Measurements from ENCODE around the gene DPY19L3. TPM values are rescaled to one million over a fixed set of nuclear protein-coding genes. Genes with fewer than 3 reads are reported as not detected.

The DPY19L3 gene
- total RNA-seq, 5 donors from 2014 or later (not counting 1 experiment from before 2014, with no cell fraction given), result 11.1 to 17.4 (median 15.5) TPM

DNA sequence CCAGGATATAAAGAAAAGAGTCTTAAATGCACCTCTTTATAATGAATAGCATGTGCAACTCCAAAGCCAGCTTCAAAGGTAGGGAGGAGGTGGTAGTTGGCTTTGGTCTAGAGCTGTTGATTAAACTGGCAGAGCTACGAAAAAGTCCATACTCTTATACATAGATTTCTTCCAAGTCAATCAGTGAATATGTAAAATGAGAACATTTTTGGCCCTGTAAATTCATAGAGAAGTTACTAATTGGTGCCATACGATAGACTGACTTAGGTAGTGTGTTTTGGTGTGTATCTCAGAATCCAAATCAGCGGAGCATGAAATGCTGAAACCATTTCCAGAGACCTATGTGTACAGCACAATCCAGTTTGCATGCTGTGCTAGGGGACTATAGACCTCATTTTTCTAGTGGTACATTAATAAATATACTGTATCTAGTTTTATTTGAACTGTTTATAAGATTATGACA, 17.1 kb upstream of the DPY19L3 start:
- no peak for ATAC-seq (replicated peaks in 1 of 4)
- H3K4me3 Mint-ChIP-seq, result no peak overlapping the region
- H3K4me1 ChIP-seq (ENCODE audit: control insufficient read depth in 1 of 2, extremely low read depth in 1 of 2, insufficient read depth in 2 of 2, low read length in 2 of 2), result no peaks in the 10 kb centered on the region
- CTCF ChIA-PET, result no interaction called here
- no peak for DNase-seq
- no peak overlapping the region for H3K4me3 ChIP-seq (ENCODE audit: control insufficient read depth in 1 of 2, extremely low read depth in 1 of 2, low read length in 1 of 2)
- POLR2A ChIA-PET, result no interaction called here
- H3K4me1 Mint-ChIP-seq, result peaks cover 0 to 7% (median 0%) of the 10 kb centered on the region in 3 donors
- H3K27ac ChIP-seq (ENCODE audit: low read length), result no peak overlapping the region
- no CpG with 5 or more reads among the region's 3 CpGs for WGBS (ENCODE audit: insufficient coverage)
- H3K27me3 ChIP-seq (replicated peaks in 1 of 2; ENCODE audit: control insufficient read depth in 2 of 2, extremely low read depth in 1 of 2, insufficient read depth in 2 of 2, low read length in 1 of 2), result no peaks in the 10 kb centered on the region
- H3K27ac Mint-ChIP-seq, result no peak overlapping the region
- peaks cover 12% of the 10 kb centered on the region for H3K36me3 Mint-ChIP-seq
- no peaks in the 10 kb centered on the region for H3K27me3 Mint-ChIP-seq
- H3K9me3 Mint-ChIP-seq, result no peaks in the 10 kb centered on the region
- H3K9me3 ChIP-seq, result no peaks in the 10 kb centered on the region
- H3K36me3 ChIP-seq (ENCODE audit: control insufficient read depth in 2 of 2, extremely low read depth in 1 of 2, insufficient read depth in 1 of 2, low read length in 1 of 2), result peaks cover 0 to 8% of the 10 kb centered on the region in 2 donors

DNA sequence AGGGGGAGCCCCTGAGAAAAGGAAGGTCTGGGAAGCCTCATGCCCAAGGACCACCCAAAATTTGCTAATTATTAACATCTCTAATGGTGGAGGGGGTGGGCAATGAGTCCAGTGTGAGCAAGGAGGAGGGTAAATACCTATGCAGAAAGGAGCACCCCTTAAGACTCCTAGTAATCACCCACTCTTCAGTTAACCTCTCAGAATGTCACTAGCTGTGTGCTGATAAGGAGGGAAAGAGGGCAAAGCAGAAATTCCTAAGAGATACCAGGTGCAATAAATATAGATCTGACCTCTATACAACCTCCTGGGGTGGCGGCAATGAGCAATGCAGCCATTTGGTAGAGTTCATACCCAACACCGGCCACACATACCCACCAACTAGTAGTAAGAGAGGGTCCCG, 12.7 kb upstream of the DPY19L3 start:
- CTCF ChIA-PET, result no interaction called here

DNA sequence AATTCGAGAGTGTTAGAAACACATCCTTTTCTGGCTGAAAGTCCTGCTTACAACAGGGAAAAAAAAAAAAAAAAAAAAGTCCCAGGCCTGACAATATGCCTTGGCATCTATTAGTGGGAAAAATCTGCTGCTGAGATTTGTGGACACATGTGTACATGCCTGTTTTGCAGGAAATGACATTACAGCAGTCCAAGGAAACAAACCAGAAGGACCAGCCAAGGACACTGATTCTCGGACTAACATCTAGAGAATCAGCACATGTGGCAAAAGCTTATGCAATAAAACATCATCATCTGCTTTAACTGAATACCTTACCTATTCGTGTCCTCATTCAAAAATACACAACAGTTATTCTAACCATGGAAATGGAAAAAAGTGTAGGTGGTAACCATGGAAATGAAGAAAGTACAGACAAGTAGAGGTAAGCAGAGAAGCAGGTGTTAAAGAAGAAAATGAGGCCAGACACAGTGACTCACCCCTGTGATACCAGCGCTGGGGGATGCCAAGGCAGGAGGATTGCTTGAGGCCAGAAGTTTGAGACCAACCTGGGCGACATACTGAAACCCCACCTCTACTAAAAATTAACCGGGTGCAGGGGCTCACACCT, 9.4 kb upstream of the DPY19L3 start:
- no peaks in the 10 kb centered on the region for H3K27me3 ChIP-seq (replicated peaks in 1 of 2; ENCODE audit: control insufficient read depth in 2 of 2, extremely low read depth in 1 of 2, insufficient read depth in 2 of 2, low read length in 1 of 2)
- POLR2A ChIA-PET, result no interaction called here
- no peaks in the 10 kb centered on the region for H3K36me3 ChIP-seq (ENCODE audit: control insufficient read depth in 2 of 2, extremely low read depth in 1 of 2, insufficient read depth in 1 of 2, low read length in 1 of 2)
- Mint-ChIP-seq H3K27me3 (no peaks in the 10 kb centered on the region), H3K36me3 (peaks cover 5% of the 10 kb centered on the region), H3K27ac (no peak overlapping the region), H3K4me3 (no peak overlapping the region), H3K4me1 (peaks cover 0 to 7% (median 0%) of the 10 kb centered on the region in 3 donors), H3K9me3 (no peaks in the 10 kb centered on the region)
- no peak overlapping the region for H3K27ac ChIP-seq (ENCODE audit: low read length)
- ATAC-seq (replicated peaks in 1 of 4) (no peak), DNase-seq (no peak)
- H3K4me1 ChIP-seq (ENCODE audit: control insufficient read depth in 1 of 2, extremely low read depth in 1 of 2, insufficient read depth in 2 of 2, low read length in 2 of 2), result no peaks in the 10 kb centered on the region
- whole genome bisulfite sequencing (ENCODE audit: insufficient coverage), result no CpG with 5 or more reads among the region's 6 CpGs
- no peak overlapping the region for H3K4me3 ChIP-seq (ENCODE audit: control insufficient read depth in 1 of 2, extremely low read depth in 1 of 2, low read length in 1 of 2)
- CTCF ChIA-PET, result no interaction called here
- H3K9me3 ChIP-seq, result no peaks in the 10 kb centered on the region

More for the DNA sequence above, 12.7 kb upstream of the DPY19L3 start:
- H3K4me3 Mint-ChIP-seq, result no peak overlapping the region
- no peaks in the 10 kb centered on the region for H3K27me3 Mint-ChIP-seq
- H3K27ac Mint-ChIP-seq, result no peak overlapping the region
- H3K4me1 Mint-ChIP-seq, result peaks cover 0 to 7% (median 0%) of the 10 kb centered on the region in 3 donors
- no peaks in the 10 kb centered on the region for H3K9me3 ChIP-seq
- no peaks in the 10 kb centered on the region for H3K36me3 ChIP-seq (ENCODE audit: control insufficient read depth in 2 of 2, extremely low read depth in 1 of 2, insufficient read depth in 1 of 2, low read length in 1 of 2)
- no peak overlapping the region for H3K4me3 ChIP-seq (ENCODE audit: control insufficient read depth in 1 of 2, extremely low read depth in 1 of 2, low read length in 1 of 2)
- POLR2A ChIA-PET, result no interaction called here
- no peaks in the 10 kb centered on the region for H3K4me1 ChIP-seq (ENCODE audit: control insufficient read depth in 1 of 2, extremely low read depth in 1 of 2, insufficient read depth in 2 of 2, low read length in 2 of 2)
- no peaks in the 10 kb centered on the region for H3K27me3 ChIP-seq (replicated peaks in 1 of 2; ENCODE audit: control insufficient read depth in 2 of 2, extremely low read depth in 1 of 2, insufficient read depth in 2 of 2, low read length in 1 of 2)
- DNase-seq, result no peak
- WGBS (ENCODE audit: insufficient coverage), result no CpG with 5 or more reads among the region's 3 CpGs
- ATAC-seq (replicated peaks in 1 of 4), result no peak
- H3K27ac ChIP-seq (ENCODE audit: low read length), result no peak overlapping the region
- H3K36me3 Mint-ChIP-seq, result peaks cover 5% of the 10 kb centered on the region
- no peaks in the 10 kb centered on the region for H3K9me3 Mint-ChIP-seq

DNA sequence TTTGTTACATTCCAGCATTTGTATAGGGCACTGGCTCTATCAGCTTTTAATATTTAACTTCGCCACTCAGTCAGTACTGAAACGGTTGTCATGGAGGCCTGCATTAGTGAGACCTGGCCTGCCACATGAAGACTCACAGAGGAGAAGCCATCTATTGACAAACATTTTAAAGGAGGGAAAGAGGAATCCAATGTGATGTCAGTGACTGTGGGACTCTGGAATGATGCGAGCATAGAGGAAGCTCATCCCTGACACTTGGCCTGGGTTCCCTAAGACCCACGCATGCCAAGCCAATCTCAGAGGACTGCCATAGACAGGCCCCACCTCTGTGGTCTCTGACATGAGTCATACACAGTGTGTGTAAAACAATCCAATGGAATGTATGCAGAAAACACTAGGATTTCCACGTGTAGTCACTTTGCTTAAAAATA, 7.9 kb upstream of the DPY19L3 start:
- ChIA-PET CTCF (interaction anchor here in 1 of 2 donors (0.7 kb wide), 1 partner anchor 54 kb away, joined by 4 read pairs; no protein-coding TSS in a partner anchor), POLR2A (no interaction called here)
- no peak overlapping the region for H3K27ac ChIP-seq (ENCODE audit: low read length)
- no peaks in the 10 kb centered on the region for H3K4me1 ChIP-seq (ENCODE audit: control insufficient read depth in 1 of 2, extremely low read depth in 1 of 2, insufficient read depth in 2 of 2, low read length in 2 of 2)
- ATAC-seq (replicated peaks in 1 of 4) (no peak), DNase-seq (no peak)
- 100% methylated on average over 3 of the region's 5 CpGs for WGBS (ENCODE audit: insufficient coverage)
- no peak overlapping the region for H3K4me3 ChIP-seq (ENCODE audit: control insufficient read depth in 1 of 2, extremely low read depth in 1 of 2, low read length in 1 of 2)
- no peaks in the 10 kb centered on the region for H3K36me3 ChIP-seq (ENCODE audit: control insufficient read depth in 2 of 2, extremely low read depth in 1 of 2, insufficient read depth in 1 of 2, low read length in 1 of 2)
- H3K4me1 Mint-ChIP-seq, result no peaks in the 10 kb centered on the region
- no peaks in the 10 kb centered on the region for H3K9me3 ChIP-seq
- H3K9me3 Mint-ChIP-seq, result no peaks in the 10 kb centered on the region
- H3K36me3 Mint-ChIP-seq, result peaks cover 5% of the 10 kb centered on the region
- no peaks in the 10 kb centered on the region for H3K27me3 Mint-ChIP-seq
- no peak overlapping the region for H3K4me3 Mint-ChIP-seq
- no peaks in the 10 kb centered on the region for H3K27me3 ChIP-seq (replicated peaks in 1 of 2; ENCODE audit: control insufficient read depth in 2 of 2, extremely low read depth in 1 of 2, insufficient read depth in 2 of 2, low read length in 1 of 2)
- H3K27ac Mint-ChIP-seq, result no peak overlapping the region

DNA sequence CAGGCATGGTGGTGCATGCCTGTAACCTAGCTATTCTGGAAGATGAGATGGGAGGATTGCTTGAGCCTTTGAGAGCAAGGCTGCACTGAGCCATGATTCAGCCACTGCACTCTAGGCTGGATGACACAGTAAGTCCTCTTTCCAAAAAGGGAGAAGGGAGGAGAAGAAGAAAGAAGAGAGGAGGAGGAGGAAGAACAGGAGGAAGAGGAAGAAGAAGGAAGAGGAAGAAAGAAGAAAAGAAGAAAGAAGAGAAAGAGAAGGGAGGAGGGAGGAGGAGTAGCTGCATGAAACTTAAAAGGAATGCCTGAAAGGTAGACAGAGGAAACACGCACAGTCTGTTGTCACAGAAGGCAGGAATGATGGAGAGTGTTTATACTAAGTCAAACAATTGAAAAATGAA, 3.6 kb upstream of the DPY19L3 start:
- DNase-seq (no peak), ATAC-seq (replicated peaks in 1 of 4) (no peak)
- no peaks in the 10 kb centered on the region for H3K36me3 ChIP-seq (ENCODE audit: control insufficient read depth in 2 of 2, extremely low read depth in 1 of 2, insufficient read depth in 1 of 2, low read length in 1 of 2)
- Mint-ChIP-seq H3K4me1 (peaks cover 7 to 21% (median 17%) of the 10 kb centered on the region in 3 donors), H3K4me3 (no peak overlapping the region), H3K9me3 (no peaks in the 10 kb centered on the region), H3K36me3 (no peaks in the 10 kb centered on the region), H3K27me3 (no peaks in the 10 kb centered on the region), H3K27ac (no peak overlapping the region)
- no peaks in the 10 kb centered on the region for H3K9me3 ChIP-seq
- H3K4me1 ChIP-seq (ENCODE audit: control insufficient read depth in 1 of 2, extremely low read depth in 1 of 2, insufficient read depth in 2 of 2, low read length in 2 of 2), result peaks cover 0 to 18% of the 10 kb centered on the region in 2 experiments
- H3K4me3 ChIP-seq (ENCODE audit: control insufficient read depth in 1 of 2, extremely low read depth in 1 of 2, low read length in 1 of 2), result no peak overlapping the region
- WGBS (ENCODE audit: insufficient coverage), result 100% methylated on average over 1 of the region's 1 CpG
- no peak overlapping the region for H3K27ac ChIP-seq (ENCODE audit: low read length)
- ChIA-PET POLR2A (no interaction called here), CTCF (no interaction called here)
- H3K27me3 ChIP-seq (replicated peaks in 1 of 2; ENCODE audit: control insufficient read depth in 2 of 2, extremely low read depth in 1 of 2, insufficient read depth in 2 of 2, low read length in 1 of 2), result no peaks in the 10 kb centered on the region

DNA sequence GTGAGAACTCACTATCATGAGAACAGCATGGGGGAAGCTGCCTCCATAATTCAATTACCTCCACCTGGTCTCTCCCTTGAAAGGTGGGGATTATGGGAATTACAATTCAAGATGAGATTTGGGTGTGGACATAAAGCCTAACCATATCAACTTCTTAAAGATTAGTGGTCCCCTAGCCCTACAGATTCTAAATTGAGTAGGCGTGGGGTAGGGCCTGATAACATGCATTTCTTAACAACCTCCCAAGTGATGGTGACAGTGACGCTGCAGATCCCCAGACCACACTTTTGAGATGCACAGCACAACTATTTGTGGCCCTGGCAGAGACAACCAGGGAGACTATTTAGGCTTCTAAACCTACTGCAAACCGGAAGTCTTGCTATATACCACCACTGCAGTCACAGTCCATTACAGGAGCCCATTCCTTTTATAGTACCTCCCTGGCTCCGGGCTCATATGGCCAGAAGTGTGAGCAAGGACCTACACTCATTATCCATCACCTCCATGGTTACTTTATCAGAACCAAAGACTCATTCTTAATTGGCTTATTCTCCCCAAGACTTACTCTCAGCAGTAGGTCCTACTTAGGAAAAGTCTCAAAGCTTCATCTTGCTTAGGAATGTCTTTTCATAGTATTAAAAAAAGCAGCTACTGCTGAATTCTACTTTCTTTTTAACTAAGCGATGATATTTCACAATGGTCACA, 2.1 kb upstream of the DPY19L3 start:
- H3K9me3 Mint-ChIP-seq, result no peaks in the 10 kb centered on the region
- DNase-seq (no peak), ATAC-seq (replicated peaks in 1 of 4) (no peak)
- peak overlapping the region; percentile 13 to 31 for H3K27ac Mint-ChIP-seq
- no peak overlapping the region for H3K4me3 ChIP-seq (ENCODE audit: control insufficient read depth in 1 of 2, extremely low read depth in 1 of 2, low read length in 1 of 2)
- H3K27me3 Mint-ChIP-seq, result no peaks in the 10 kb centered on the region
- H3K4me1 Mint-ChIP-seq, result peaks cover 14 to 26% (median 17%) of the 10 kb centered on the region in 3 donors
- peaks cover 0 to 18% of the 10 kb centered on the region in 2 experiments for H3K4me1 ChIP-seq (ENCODE audit: control insufficient read depth in 1 of 2, extremely low read depth in 1 of 2, insufficient read depth in 2 of 2, low read length in 2 of 2)
- no peaks in the 10 kb centered on the region for H3K9me3 ChIP-seq
- no peaks in the 10 kb centered on the region for H3K36me3 ChIP-seq (ENCODE audit: control insufficient read depth in 2 of 2, extremely low read depth in 1 of 2, insufficient read depth in 1 of 2, low read length in 1 of 2)
- WGBS (ENCODE audit: insufficient coverage), result 100% methylated on average over 1 of the region's 5 CpGs
- POLR2A ChIA-PET, result interaction anchor here in 1 of 2 donors (0.7 kb wide), 1 partner anchor 148 kb away, joined by 4 read pairs; no protein-coding TSS in a partner anchor
- H3K27ac ChIP-seq (ENCODE audit: low read length), result no peak overlapping the region
- no peaks in the 10 kb centered on the region for H3K36me3 Mint-ChIP-seq
- H3K4me3 Mint-ChIP-seq, result peak overlapping the region; percentile 80 to 85 (median 85)
- no peaks in the 10 kb centered on the region for H3K27me3 ChIP-seq (replicated peaks in 1 of 2; ENCODE audit: control insufficient read depth in 2 of 2, extremely low read depth in 1 of 2, insufficient read depth in 2 of 2, low read length in 1 of 2)
- CTCF ChIA-PET, result interaction anchor here in 1 of 2 donors (0.7 kb wide), 1 partner anchor 18 kb away, joined by 3 read pairs; no protein-coding TSS in a partner anchor
